NAMALWA (cell line): Measurements from ENCODE around the gene ELMO1.
"Not testable (repeated sequence)": the region's sequence is repeated elsewhere in the genome, so short reads cannot be mapped to it uniquely, and the experiment has no call there.

ENCODE experiments used
- DNase-seq: peaks from one replicate; pipeline ENCODE4 v3.0.0-alpha.2; 2015; ENCODE audit warnings: low spot score

ELMO1 gene

GRCh38 chr7:37191797-37192196 lies 256.9 kb downstream of the ELMO1 start:
- DNase-seq: no peak

- DNase-seq: no peak
Measured at GRCh38 chr7:37187179-37187578, 261.5 kb downstream of the ELMO1 start.

- DNase-seq: no peak
Measured at GRCh38 chr7:37186753-37187152, 261.9 kb downstream of the ELMO1 start.

GRCh38 chr7:37181550-37181932 lies 267.1 kb downstream of the ELMO1 start:
- DNase-seq: no peak

- DNase-seq: no peak
Measured at GRCh38 chr7:37180828-37181549, 267.7 kb downstream of the ELMO1 start.

- no peak for DNase-seq
Measured at GRCh38 chr7:37176079-37176478, 272.6 kb downstream of the ELMO1 start.

- no peak for DNase-seq
Measured at GRCh38 chr7:37174460-37174859, 274.2 kb downstream of the ELMO1 start.

- no peak for DNase-seq
Measured at GRCh38 chr7:37173670-37174069, 275.0 kb downstream of the ELMO1 start.

GRCh38 chr7:37162106-37162505 lies 286.6 kb downstream of the ELMO1 start:
- DNase-seq: no peak

- DNase-seq: no peak
Measured at GRCh38 chr7:37160656-37161055, 288.0 kb downstream of the ELMO1 start.

- DNase-seq: no peak
Measured at GRCh38 chr7:37153376-37153775, 295.3 kb downstream of the ELMO1 start.

- DNase-seq: no peak
Measured at GRCh38 chr7:37151741-37152413, 296.8 kb downstream of the ELMO1 start.

GRCh38 chr7:37150856-37151255 lies 297.8 kb downstream of the ELMO1 start:
- no peak for DNase-seq

GRCh38 chr7:37150180-37150579 lies 298.5 kb downstream of the ELMO1 start:
- no peak for DNase-seq

GRCh38 chr7:37149773-37150124 lies 298.9 kb downstream of the ELMO1 start:
- no peak for DNase-seq

- DNase-seq: no peak
Measured at GRCh38 chr7:37149051-37149772, 299.5 kb downstream of the ELMO1 start.

GRCh38 chr7:37145682-37146081 lies 303.0 kb downstream of the ELMO1 start:
- DNase-seq: no peak

GRCh38 chr7:37144423-37144822 lies 304.2 kb downstream of the ELMO1 start:
- DNase-seq: no peak

- DNase-seq: no peak
Measured at GRCh38 chr7:37142958-37143357, 305.7 kb downstream of the ELMO1 start.

- no peak for DNase-seq
Measured at GRCh38 chr7:37141742-37142141, 306.9 kb downstream of the ELMO1 start.

GRCh38 chr7:37133902-37134301 lies 314.8 kb downstream of the ELMO1 start:
- DNase-seq: not testable (repeated sequence)

GRCh38 chr7:37131855-37132254 lies 316.8 kb downstream of the ELMO1 start:
- no peak for DNase-seq

- no peak for DNase-seq
Measured at GRCh38 chr7:37129035-37129425, 319.6 kb downstream of the ELMO1 start.
